ENCODE results near the gene HIGD2A. TPM values are rescaled to one million over a fixed set of nuclear protein-coding genes. Genes with fewer than 3 reads are reported as not detected.
A peak's percentile ranks its signal among the peaks of the same experiment; 100 is the strongest.

The HIGD2A gene
- total RNA-seq, 1 donor from 2014 or later: 102 TPM

DNA sequence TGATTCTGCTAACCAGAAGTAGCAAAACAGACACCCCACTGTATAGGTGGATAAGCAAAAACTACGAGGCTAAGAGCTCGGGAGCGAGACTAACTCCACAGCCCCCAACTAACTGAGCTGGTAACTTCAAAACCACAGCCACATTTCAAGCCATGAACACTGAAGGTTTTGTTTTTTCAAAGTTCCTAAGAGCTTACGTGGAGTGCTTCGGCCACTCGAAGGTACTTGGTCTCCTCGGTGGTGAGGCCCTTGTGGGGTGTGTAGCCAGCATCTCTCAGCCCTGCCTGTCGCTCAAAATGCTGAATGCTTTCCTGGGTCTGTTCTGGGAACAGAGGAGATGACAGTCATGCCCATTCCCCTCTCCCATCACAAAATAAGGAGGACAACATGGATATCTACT, 38.1 kb upstream of the HIGD2A start:
- H3K4me3 ChIP-seq: no peak overlapping the region
- peaks cover 100% of the 10 kb centered on the region for H3K36me3 ChIP-seq
- H3K4me1 ChIP-seq: peaks cover 3% of the 10 kb centered on the region
- H3K27ac ChIP-seq: no peak overlapping the region
- TF ChIP-seq, protein P1, sequence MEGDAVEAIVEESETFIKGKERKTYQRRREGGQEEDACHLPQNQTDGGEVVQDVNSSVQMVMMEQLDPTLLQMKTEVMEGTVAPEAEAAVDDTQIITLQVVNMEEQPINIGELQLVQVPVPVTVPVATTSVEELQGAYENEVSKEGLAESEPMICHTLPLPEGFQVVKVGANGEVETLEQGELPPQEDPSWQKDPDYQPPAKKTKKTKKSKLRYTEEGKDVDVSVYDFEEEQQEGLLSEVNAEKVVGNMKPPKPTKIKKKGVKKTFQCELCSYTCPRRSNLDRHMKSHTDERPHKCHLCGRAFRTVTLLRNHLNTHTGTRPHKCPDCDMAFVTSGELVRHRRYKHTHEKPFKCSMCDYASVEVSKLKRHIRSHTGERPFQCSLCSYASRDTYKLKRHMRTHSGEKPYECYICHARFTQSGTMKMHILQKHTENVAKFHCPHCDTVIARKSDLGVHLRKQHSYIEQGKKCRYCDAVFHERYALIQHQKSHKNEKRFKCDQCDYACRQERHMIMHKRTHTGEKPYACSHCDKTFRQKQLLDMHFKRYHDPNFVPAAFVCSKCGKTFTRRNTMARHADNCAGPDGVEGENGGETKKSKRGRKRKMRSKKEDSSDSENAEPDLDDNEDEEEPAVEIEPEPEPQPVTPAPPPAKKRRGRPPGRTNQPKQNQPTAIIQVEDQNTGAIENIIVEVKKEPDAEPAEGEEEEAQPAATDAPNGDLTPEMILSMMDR (IDR thresholded peaks at IDR 0.05): no peak
- intact Hi-C loops (cut with DNase I): no loop called here
- DNase-seq (peak; percentile 57), ATAC-seq (peak; percentile 81 to 91)
- H3K27me3 ChIP-seq (ENCODE audit: low read depth): no peaks in the 10 kb centered on the region
- no peaks in the 10 kb centered on the region for H3K9me3 ChIP-seq

DNA sequence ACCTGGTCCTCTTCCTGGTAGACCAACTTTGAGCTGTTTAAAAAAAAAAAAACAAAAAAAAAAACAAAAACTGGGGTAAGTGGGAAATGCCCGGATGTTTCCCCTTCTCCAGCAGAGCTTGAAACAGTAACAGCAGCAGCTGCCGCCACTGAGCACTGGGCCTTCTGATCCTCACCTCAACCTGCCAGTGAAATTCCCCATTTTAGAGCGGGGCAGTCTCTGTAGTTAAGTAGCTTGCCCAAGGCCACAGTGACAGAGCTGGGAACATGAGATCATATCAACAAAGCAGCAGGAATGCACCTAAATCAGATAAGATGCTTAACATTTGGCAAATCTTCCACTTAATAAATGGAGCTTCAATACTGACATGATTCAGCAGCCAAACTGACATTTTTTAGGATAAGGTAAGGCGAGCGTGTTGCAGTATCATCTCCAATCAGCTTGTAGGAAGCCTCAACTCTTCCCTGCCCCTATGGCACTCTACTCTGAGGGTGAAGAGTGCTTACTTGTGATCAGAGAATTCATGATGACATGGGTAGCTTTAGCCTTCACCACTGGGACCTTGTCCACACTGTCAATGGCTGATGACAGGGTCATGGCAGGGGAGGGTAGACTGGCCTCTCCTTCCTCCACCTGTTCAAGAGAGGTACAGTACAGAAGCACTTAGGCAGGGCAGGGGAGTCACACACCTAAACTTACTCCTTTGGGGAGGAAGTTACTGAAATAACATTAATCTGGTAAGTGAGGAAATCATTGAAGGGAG, 36.3 kb upstream of the HIGD2A start:
- peaks cover 100% of the 10 kb centered on the region for H3K36me3 ChIP-seq
- no peak for DNase-seq

DNA sequence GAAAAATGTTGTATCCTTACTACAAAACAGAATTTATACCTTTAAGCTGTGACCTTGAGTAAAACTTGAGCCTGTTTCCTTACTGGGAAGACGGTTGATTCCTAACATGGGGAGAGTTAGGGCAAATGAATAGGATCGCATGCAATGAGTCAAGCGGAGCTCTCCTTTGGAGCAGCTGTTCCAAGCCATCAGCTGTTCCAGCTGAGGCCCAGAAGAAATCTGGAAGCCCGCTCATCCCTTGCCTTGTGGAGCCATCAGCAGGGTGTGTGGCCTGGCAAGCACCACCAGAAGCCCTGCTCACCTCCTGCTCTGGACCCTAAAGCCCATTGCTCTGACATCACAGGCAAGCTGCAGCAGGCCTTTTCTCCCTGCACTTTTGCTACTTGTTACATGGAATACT, 35.0 kb upstream of the HIGD2A start:
- ATAC-seq: no peak
- DNase-seq: no peak
- no peaks in the 10 kb centered on the region for H3K27me3 ChIP-seq (ENCODE audit: low read depth)
- H3K36me3 ChIP-seq: peaks cover 100% of the 10 kb centered on the region
- TF ChIP-seq, protein P1 (IDR thresholded peaks at IDR 0.05): no peak
- H3K4me1 ChIP-seq: peaks cover 3% of the 10 kb centered on the region
- H3K4me3 ChIP-seq: no peak overlapping the region
- H3K27ac ChIP-seq: no peak overlapping the region
- intact Hi-C loops (cut with DNase I): no loop called here
- no peaks in the 10 kb centered on the region for H3K9me3 ChIP-seq

More for the DNA sequence above, 36.3 kb upstream of the HIGD2A start:
- TF ChIP-seq, protein P1 (IDR thresholded peaks at IDR 0.05): no peak
- ATAC-seq: no peak
- H3K9me3 ChIP-seq: no peaks in the 10 kb centered on the region
- H3K4me1 ChIP-seq: peaks cover 3% of the 10 kb centered on the region
- H3K27me3 ChIP-seq (ENCODE audit: low read depth): no peaks in the 10 kb centered on the region
- no peak overlapping the region for H3K27ac ChIP-seq
- intact Hi-C loops (cut with DNase I): no loop called here
- no peak overlapping the region for H3K4me3 ChIP-seq

DNA sequence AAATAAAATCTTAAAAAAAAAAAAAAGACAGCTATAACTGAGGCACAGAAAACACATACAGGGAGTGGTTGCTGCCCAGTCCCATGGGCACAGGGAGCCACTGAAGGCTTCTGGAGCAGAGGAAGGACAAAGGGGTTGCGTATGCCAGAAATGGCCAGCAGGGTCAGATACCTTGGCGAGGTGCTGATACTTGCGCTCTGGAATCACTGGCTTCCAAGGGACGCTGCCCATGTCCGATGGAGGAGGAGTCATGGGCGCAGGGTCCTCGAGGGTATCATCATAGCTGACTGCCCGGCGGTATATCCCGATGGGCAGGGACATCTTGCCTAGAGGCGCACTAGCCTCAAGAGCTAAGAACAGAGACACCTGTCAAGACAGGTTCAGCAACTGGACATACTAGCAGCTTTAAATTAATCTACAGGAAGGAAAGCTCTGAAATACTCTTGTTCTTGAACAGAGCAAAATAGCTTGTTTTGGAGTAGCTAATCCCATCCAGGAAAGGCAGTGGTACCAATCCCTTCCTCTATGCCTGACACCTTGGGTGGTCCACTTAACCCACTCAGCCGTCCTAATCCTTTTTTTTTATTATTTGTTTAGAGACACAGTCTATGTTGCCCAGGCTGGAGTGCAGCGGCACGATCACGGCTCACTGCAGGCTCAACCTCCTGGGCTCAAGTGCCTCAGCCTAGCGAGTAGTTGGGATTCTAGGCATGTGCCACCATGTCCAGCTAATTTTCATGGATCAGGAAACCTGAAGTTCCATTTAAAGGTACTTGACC, 33.0 kb upstream of the HIGD2A start:
- Histone ChIP-seq H3K4me3 (no peak overlapping the region), H3K4me1 (peaks cover 16% of the 10 kb centered on the region), H3K9me3 (no peaks in the 10 kb centered on the region), H3K27me3 (ENCODE audit: low read depth) (no peaks in the 10 kb centered on the region), H3K27ac (no peak overlapping the region), H3K36me3 (peaks cover 87% of the 10 kb centered on the region)
- intact Hi-C loops (cut with DNase I): no loop called here
- TF ChIP-seq, protein P1 (IDR thresholded peaks at IDR 0.05): no peak
- ATAC-seq (no peak), DNase-seq (no peak)

DNA sequence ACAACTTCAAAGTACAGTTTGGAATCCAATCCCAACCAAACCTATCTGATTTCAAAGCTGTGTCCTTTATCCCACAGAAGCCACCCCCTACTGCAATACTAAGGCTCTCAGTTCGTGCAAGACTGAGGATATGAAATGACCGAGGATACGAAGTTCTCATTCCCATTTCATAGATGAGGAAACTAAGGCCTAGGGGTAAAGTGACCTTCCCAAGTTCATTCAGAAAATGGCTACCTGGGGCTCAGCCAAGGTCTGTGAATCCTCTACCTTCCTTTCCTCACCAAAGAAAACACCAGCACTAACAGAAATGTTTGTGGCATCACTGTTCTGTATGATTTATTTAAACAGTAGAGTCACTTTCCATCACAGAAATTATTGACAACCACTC, 32.4 kb upstream of the HIGD2A start:
- TF ChIP-seq, protein P1 (IDR thresholded peaks at IDR 0.05): no peak
- DNase-seq: no peak
- H3K36me3 ChIP-seq: peaks cover 81% of the 10 kb centered on the region

More for the DNA sequence above, 32.4 kb upstream of the HIGD2A start:
- no peak overlapping the region for H3K4me3 ChIP-seq
- ATAC-seq: no peak
- intact Hi-C loops (cut with DNase I): no loop called here
- no peak overlapping the region for H3K27ac ChIP-seq
- H3K4me1 ChIP-seq: peaks cover 17% of the 10 kb centered on the region
- no peaks in the 10 kb centered on the region for H3K27me3 ChIP-seq (ENCODE audit: low read depth)
- H3K9me3 ChIP-seq: no peaks in the 10 kb centered on the region
